Transverse colon (tissue), 3 donors: Measurements from ENCODE around the gene ITGB5.

Experiments
- CTCF ChIP-seq, 5 experiments: fragments of 200-600 bp in 3 of 5; fragments of 450-650 bp in 2 of 5; sonication (generic) in 3 of 5; IDR thresholded peaks; 1 replicate in 2 of 5; 2 replicates in 3 of 5; pipeline ENCODE4 v1.5.1; 2016 to 2017; ENCODE audit warnings: antibody characterized with exemption in 5 of 5, inconsistent platforms in 3 of 5, mild to moderate bottlenecking in 2 of 5, moderate library complexity in 1 of 5
- POLR2A ChIP-seq: fragments of 450-650 bp; IDR thresholded peaks from one replicate; pipeline ENCODE4 v1.6.1; 2016; ENCODE audit warnings: antibody characterized with exemption, mild to moderate bottlenecking, moderate library complexity

- TF ChIP-seq CTCF (IDR thresholded peaks at IDR 0.05) (no peak), POLR2A (no peak)
Observed at GRCh38 chr3:124823648-124824047, 63.5 kb downstream of the ITGB5 start.
